Measurements from ENCODE around the gene PTGR1. TPM values are rescaled to one million over a fixed set of nuclear protein-coding genes. Genes with fewer than 3 reads are reported as not detected.
A peak's percentile ranks its signal among the peaks of the same experiment; 100 is the strongest.

PTGR1 gene
- total and polyA plus RNA-seq, 2 of the 8 experiments (the other 6 are each of a cell fraction or from before 2014, with no cell fraction given), result 16.9 to 28.5 TPM

DNA sequence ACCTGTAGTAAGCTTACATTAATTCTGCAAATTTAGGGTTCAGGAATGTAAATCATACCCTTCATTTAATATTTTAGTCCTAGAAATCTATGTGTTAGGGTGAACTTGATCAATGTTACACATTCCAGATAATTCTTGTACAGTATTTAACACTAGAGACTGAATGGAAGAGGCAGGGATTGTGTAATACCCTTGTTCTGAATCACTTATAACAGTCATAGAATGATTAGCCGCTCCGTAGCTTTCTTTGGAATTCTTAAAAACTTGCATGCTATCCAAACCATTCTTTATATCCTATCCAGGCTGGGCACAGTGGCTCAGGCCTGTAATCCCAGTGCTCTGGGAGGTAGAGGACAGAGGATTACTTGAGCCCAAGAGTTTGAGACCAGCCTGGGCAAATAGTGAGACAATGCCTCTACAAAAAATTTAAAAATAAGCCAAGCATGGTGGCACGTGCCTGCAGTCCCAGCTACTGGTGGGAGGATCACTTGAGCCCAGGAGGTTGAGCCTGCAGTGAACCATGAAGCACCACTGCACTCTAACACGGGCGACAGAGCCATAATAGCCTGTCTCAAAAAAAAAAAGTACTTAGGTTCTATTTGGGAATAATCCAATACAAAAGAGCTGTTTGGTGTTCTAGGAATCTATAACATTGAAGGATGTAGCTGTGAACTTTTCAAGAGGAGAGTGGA, 66.2 kb downstream of the PTGR1 start:
- H3K79me1 ChIP-seq (ENCODE audit: low read depth, low read length), result 0 out of 2 replicates have a peak, but pooled peaks cover 6% of the 10 kb centered on the region
- 92% methylated on average over 5 of the region's 5 CpGs; no CpG with 5 or more reads in 1 of the 2 experiments for WGBS, 2 experiments (ENCODE audit: extremely low coverage in 1 of 2, insufficient coverage in 1 of 2, insufficient read length in 1 of 2, insufficient replicate concordance in 2 of 2, low coverage in 1 of 2, low lambda C conversion rate in 2 of 2, missing lambda C conversion rate in 1 of 2)

More for the DNA sequence above, 66.2 kb downstream of the PTGR1 start:
- Histone ChIP-seq H2BK5ac (ENCODE audit: low read depth, low read length) (no peak overlapping the region; the same call in 1 of the 2 replicates), H3K4me3 (ENCODE audit: extremely low read depth in 1 of 4, insufficient read depth in 2 of 4, low read depth in 3 of 4, low read length in 4 of 4) (no peak overlapping the region), H4K8ac (ENCODE audit: extremely low read depth, insufficient read depth, low read length) (no peak overlapping the region), H3K4ac (replicated peaks; ENCODE audit: insufficient read length, low read depth, low read length) (no peak overlapping the region), H2AK5ac (ENCODE audit: low read depth, low read length) (no peak overlapping the region), H3K79me2 (ENCODE audit: control insufficient read depth in 1 of 2, insufficient read depth in 2 of 2, low read length in 2 of 2) (peaks cover 0 to 34% of the 10 kb centered on the region in 2 experiments; a peak in 3 of 4 replicates), H3K23me2 (ENCODE audit: low read depth, low read length) (no peaks in the 10 kb centered on the region; the same call in 1 of the 2 replicates), H3K56ac (replicated peaks; ENCODE audit: insufficient read length, low read depth, low read length) (no peak overlapping the region), H3K9ac (replicated peaks in 1 of 4; ENCODE audit: extremely low read depth in 1 of 4, low read depth in 3 of 4, low read length in 3 of 4) (no peak overlapping the region), H3K27ac (ENCODE audit: low read depth, low read length) (no peak overlapping the region), H3K4me2 (ENCODE audit: insufficient read depth in 1 of 2, low read depth in 2 of 2, low read length in 2 of 2) (no peak overlapping the region), H3K27me3 (replicated peaks in 1 of 4; ENCODE audit: control insufficient read depth in 3 of 4, extremely low read depth in 1 of 4, insufficient read depth in 3 of 4, low read length in 3 of 4) (no peaks in the 10 kb centered on the region), H2BK12ac (ENCODE audit: low read depth, low read length) (no peak overlapping the region), H2BK120ac (replicated peaks; ENCODE audit: low read depth, low read length) (no peak overlapping the region), H4K5ac (ENCODE audit: insufficient read length, low read depth, low read length) (no peak overlapping the region), H2AFZ (ENCODE audit: low read length) (no peak overlapping the region), H3K14ac (ENCODE audit: insufficient read length) (no peak overlapping the region), H4K91ac (replicated peaks; ENCODE audit: insufficient read length, low read length) (no peak overlapping the region), H3K23ac (ENCODE audit: insufficient read length) (no peak overlapping the region), H3K4me1 (replicated peaks in 1 of 4; ENCODE audit: control insufficient read depth in 3 of 4, insufficient read depth in 4 of 4, low read length in 3 of 4) (peaks cover 3 to 7% (median 5%) of the 10 kb centered on the region in 4 experiments; a peak in 5 of 7 replicates), H4K20me1 (replicated peaks in 1 of 2; ENCODE audit: control insufficient read depth in 1 of 2, insufficient read depth in 2 of 2, low read length in 2 of 2) (no peaks in the 10 kb centered on the region), H2BK15ac (ENCODE audit: low read length) (no peak overlapping the region), H3K18ac (ENCODE audit: extremely low read depth, low read length) (0 out of 2 replicates have a peak overlapping the region, but pooled peaks have one; percentile 11), H3K9me3 (ENCODE audit: insufficient read depth in 2 of 2, low read depth in 1 of 2, low read length in 1 of 2) (peaks cover 18 to 27% of the 10 kb centered on the region in 2 experiments), H2BK20ac (ENCODE audit: low read length) (no peak overlapping the region), H3K36me3 (ENCODE audit: control insufficient read depth in 2 of 4, insufficient read depth in 4 of 4, low read length in 3 of 4) (peaks cover 8 to 75% (median 52%) of the 10 kb centered on the region in 4 experiments)
- FAIRE-seq (no peak), DNase-seq (ENCODE audit: low read depth in 1 of 2, low spot score in 2 of 2) (no peak)
- no peak for TF ChIP-seq TCF12 (IDR thresholded peaks at IDR 0.05; ENCODE audit: low read depth, low read length)
- no peak for TF ChIP-seq GABPA (IDR thresholded peaks at IDR 0.05; ENCODE audit: borderline replicate concordance, insufficient read depth, low read length)
- TF ChIP-seq RNF2 (IDR thresholded peaks at IDR 0.05; ENCODE audit: borderline replicate concordance, low read depth, low read length, missing control alignments, poor library complexity, severe bottlenecking), result no peak
- no peak for TF ChIP-seq EGR1 (IDR thresholded peaks at IDR 0.05; ENCODE audit: borderline replicate concordance, low read depth, low read length)
- TF ChIP-seq CBX8 (IDR thresholded peaks at IDR 0.05; ENCODE audit: borderline replicate concordance, low read depth, low read length), result no peak
- TF ChIP-seq CHD2 (IDR thresholded peaks at IDR 0.05; ENCODE audit: low read length), result no peak
- TF ChIP-seq TEAD4 (IDR thresholded peaks at IDR 0.05; ENCODE audit: low read depth, low read length), result no peak
- no peak for TF ChIP-seq KDM1A (IDR thresholded peaks at IDR 0.05; ENCODE audit: borderline replicate concordance, low read length)
- TF ChIP-seq KDM5A (IDR thresholded peaks at IDR 0.05; ENCODE audit: low read length), result no peak
- TF ChIP-seq HDAC6 (IDR thresholded peaks at IDR 0.05; ENCODE audit: low read depth, low read length), result no peak
- POLR2A ChIA-PET (ENCODE audit: partially characterized antibody), result interaction anchor here (0.6 to 6.3 kb wide), 7 partner anchors 9 to 95 kb away, joined by 3 to 53 read pairs (median 3); no protein-coding TSS in a partner anchor
- CTCF ChIA-PET (ENCODE audit: partially characterized antibody), result interaction anchor here (0.6 to 1.3 kb wide), 5 partner anchors 9 to 274 kb away, joined by 3 to 4 read pairs (median 3); partner anchors contain the start of gene ZNF483

All from H1 (cell line).